SK-N-SH (cell line): ENCODE data around the gene DOHH. TPM values are rescaled to one million over a fixed set of nuclear protein-coding genes. Genes with fewer than 3 reads are reported as not detected.

Experiments
- CTCF ChIA-PET: fragments of 300-600, 350-600 bp; formaldehyde crosslinking; extraction: SDS; loops from one replicate; lab custom pipeline; 2021; lab: Yijun Ruan, JAX
- POLR2A ChIA-PET: fragments of 350-600 bp; sonication (Branson Sonifier 250); formaldehyde crosslinking; extraction: SDS; loops from one replicate; lab custom pipeline; 2020; ENCODE audit warnings: antibody characterized with exemption, inconsistent platforms; lab: Yijun Ruan, JAX
- DNase-seq: peaks from one replicate; pipeline ENCODE4 v3.0.0; 2012
- H2AFZ ChIP-seq: fragments of 200-600 bp; sonication (generic); 2 replicates; pipeline ENCODE4 v1.8.1; 2016; ENCODE audit warnings: antibody characterized with exemption, mild to moderate bottlenecking, low read depth
- H3F3A ChIP-seq: fragments of 200-600 bp; sonication (generic); replicated peaks from 2 replicates; pipeline ENCODE3; 2016; ENCODE audit warnings: antibody characterized with exemption, mild to moderate bottlenecking; ENCODE audit not compliant: insufficient read depth
- H3K27ac ChIP-seq, 2 experiments: fragments of 200-500 bp in 1 of 2; fragments of 200-600 bp in 1 of 2; sonication (Bioruptor generic) in 1 of 2; sonication (generic), shearing (Covaris generic) in 1 of 2; 2 replicates each; pipeline versions ENCODE4 v1.5.1 to v1.6.1; 2014 to 2016; ENCODE audit warnings: low read depth in 2 of 2, inconsistent platforms in 1 of 2, low read length in 1 of 2, mild to moderate bottlenecking in 1 of 2, mixed read lengths in 1 of 2
- H3K27me3 ChIP-seq: fragments of 200-600 bp; sonication (generic), shearing (Covaris generic); 2 replicates; pipeline ENCODE4 v1.6.1; 2016; ENCODE audit warnings: mixed run types; ENCODE audit not compliant: insufficient read depth
- H3K36me3 ChIP-seq, 2 experiments: fragments of 200-500 bp in 1 of 2; fragments of 200-600 bp in 1 of 2; sonication (Bioruptor generic) in 1 of 2; sonication (generic) in 1 of 2; replicated peaks in 1 of 2; 2 replicates each; pipeline versions ENCODE3 to v1.5.1; 2014 to 2016; ENCODE audit warnings: low read length in 1 of 2, mild to moderate bottlenecking in 1 of 2; ENCODE audit not compliant: insufficient read depth in 2 of 2, control insufficient read depth in 1 of 2
- H3K4me1 ChIP-seq, 2 experiments: fragments of 200-500 bp in 1 of 2; fragments of 200-600 bp in 1 of 2; sonication (Bioruptor generic) in 1 of 2; sonication (generic), shearing (Covaris generic) in 1 of 2; 2 replicates each; pipeline versions ENCODE4 v1.5.1 to v1.6.1; 2014 to 2016; ENCODE audit warnings: low read depth in 1 of 2, low read length in 1 of 2, mixed run types in 1 of 2; ENCODE audit not compliant: insufficient read depth in 2 of 2, control insufficient read depth in 1 of 2
- H3K4me2 ChIP-seq: fragments of 200-600 bp; sonication (generic), shearing (Covaris generic); 2 replicates; pipeline ENCODE4 v1.6.1; 2017; ENCODE audit warnings: mixed run types
- H3K4me3 ChIP-seq, 2 experiments: fragments of 200-500 bp in 1 of 2; fragments of 200-600 bp in 1 of 2; sonication (Bioruptor generic) in 1 of 2; sonication (generic), shearing (Covaris generic) in 1 of 2; 2 replicates each; pipeline versions ENCODE4 v1.5.1 to v1.8.1; 2014 to 2016; ENCODE audit warnings: low read depth in 2 of 2, inconsistent platforms in 1 of 2, low read length in 1 of 2, mild to moderate bottlenecking in 1 of 2, mixed read lengths in 1 of 2, moderate library complexity in 1 of 2
- H3K79me2 ChIP-seq: fragments of 200-600 bp; sonication (generic); 2 replicates; pipeline ENCODE4 v1.8.1; 2017; ENCODE audit warnings: mild to moderate bottlenecking; ENCODE audit not compliant: insufficient read depth
- H3K9ac ChIP-seq: fragments of 200-600 bp; sonication (generic); 2 replicates; pipeline ENCODE4 v1.6.1; 2017; ENCODE audit warnings: mixed run types
- H3K9me2 ChIP-seq: fragments of 200-600 bp; sonication (generic); 2 replicates; pipeline ENCODE4 v1.6.1; 2017; ENCODE audit warnings: mixed run types
- H3K9me3 ChIP-seq: fragments of 200-600 bp; sonication (generic); 2 replicates; pipeline ENCODE4 v1.6.1; 2017; ENCODE audit warnings: mixed run types, mild to moderate bottlenecking, moderate library complexity
- H4K20me1 ChIP-seq: fragments of 200-600 bp; sonication (generic); 2 replicates; pipeline ENCODE4 v1.6.1; 2017; ENCODE audit warnings: mild to moderate bottlenecking, mixed run types; ENCODE audit not compliant: insufficient read depth
- CTCF ChIP-seq: fragments of 200-600 bp; sonication (generic); IDR thresholded peaks from 2 replicates; pipeline ENCODE4 v1.6.1; 2017; ENCODE audit warnings: antibody characterized with exemption, mild to moderate bottlenecking, moderate library complexity
- EZH2phosphoT487 ChIP-seq: fragments of 200-600 bp; sonication (generic); IDR thresholded peaks from 2 replicates; pipeline ENCODE4 v1.6.1; 2017; ENCODE audit warnings: low read depth, mixed run types, mild to moderate bottlenecking, antibody characterized with exemption, moderate library complexity, borderline replicate concordance
- FOXJ3 ChIP-seq: sonication (generic); formaldehyde crosslinking; IDR thresholded peaks from 2 replicates; pipeline ENCODE4 v1.5.1; 2020; ENCODE audit warnings: mild to moderate bottlenecking, missing genetic modification reagents
- FOXM1 ChIP-seq: IDR thresholded peaks from 2 replicates; pipeline ENCODE4 v1.4.0; 2012; ENCODE audit warnings: low read depth, mild to moderate bottlenecking
- GATA2 ChIP-seq: sonication (generic); formaldehyde crosslinking; IDR thresholded peaks from 2 replicates; pipeline ENCODE4 v1.5.0; 2020; ENCODE audit warnings: mild to moderate bottlenecking, missing genetic modification reagents
- JUND ChIP-seq: IDR thresholded peaks from 2 replicates; pipeline ENCODE4 v1.4.0; 2012
- NRF1 ChIP-seq: IDR thresholded peaks from 2 replicates; pipeline ENCODE4 v1.6.1; 2012; ENCODE audit warnings: low read depth, mild to moderate bottlenecking, low read length
- RXRA ChIP-seq: IDR thresholded peaks from 2 replicates; pipeline ENCODE4 v1.4.0; 2012; ENCODE audit warnings: low read depth, mild to moderate bottlenecking, borderline replicate concordance
- SIN3A ChIP-seq: IDR thresholded peaks from 2 replicates; pipeline ENCODE4 v1.6.1; 2012; ENCODE audit warnings: low read depth, mild to moderate bottlenecking, low read length, moderate library complexity, borderline replicate concordance
- SMC3 ChIP-seq: IDR thresholded peaks from 2 replicates; pipeline ENCODE4 v1.6.1; 2012; ENCODE audit warnings: low read depth, low read length, improper control_type of control experiment
- TEAD4 ChIP-seq: IDR thresholded peaks from 2 replicates; pipeline ENCODE4 v1.4.0; 2012; ENCODE audit warnings: mild to moderate bottlenecking, borderline replicate concordance; ENCODE audit not compliant: insufficient read depth
- USF2 ChIP-seq: fragments of 150-350 bp; IDR thresholded peaks from 2 replicates; pipeline ENCODE4 v1.6.1; 2017; ENCODE audit warnings: antibody characterized with exemption, low read length, low read depth, borderline replicate concordance
- ZBTB33 ChIP-seq: IDR thresholded peaks from 2 replicates; pipeline ENCODE4 v1.4.0; 2012; ENCODE audit warnings: low read depth, borderline replicate concordance
- WGBS: methylation state at CpG from one replicate; pipeline ENCODE4 v1.1.6; 2017; ENCODE audit warnings: low lambda C conversion rate; 5-methylcytosine and 5-hydroxymethylcytosine counted together
- polyA plus RNA-seq, 3 experiments: library from polyadenylated mRNA; depleted of rRNA; stranded (reverse); fragments of >200 nt; gene quantifications; 2 replicates each; pipeline ENCODE4 v1.2.3, GENCODE V29; 2012
- TF ChIP-seq, protein P1 (sequence below): IDR thresholded peaks from 2 replicates; pipeline ENCODE4; 2012

The DOHH gene
- polyA plus RNA-seq, 1 of the 3 experiments (the other 2 are of a cell fraction): 14.3 TPM

GRCh38 chr19:3523361-3524077 lies 23.0 kb upstream of the DOHH start (continued):
- TF ChIP-seq CTCF (no peak), JUND (no peak)

DNA sequence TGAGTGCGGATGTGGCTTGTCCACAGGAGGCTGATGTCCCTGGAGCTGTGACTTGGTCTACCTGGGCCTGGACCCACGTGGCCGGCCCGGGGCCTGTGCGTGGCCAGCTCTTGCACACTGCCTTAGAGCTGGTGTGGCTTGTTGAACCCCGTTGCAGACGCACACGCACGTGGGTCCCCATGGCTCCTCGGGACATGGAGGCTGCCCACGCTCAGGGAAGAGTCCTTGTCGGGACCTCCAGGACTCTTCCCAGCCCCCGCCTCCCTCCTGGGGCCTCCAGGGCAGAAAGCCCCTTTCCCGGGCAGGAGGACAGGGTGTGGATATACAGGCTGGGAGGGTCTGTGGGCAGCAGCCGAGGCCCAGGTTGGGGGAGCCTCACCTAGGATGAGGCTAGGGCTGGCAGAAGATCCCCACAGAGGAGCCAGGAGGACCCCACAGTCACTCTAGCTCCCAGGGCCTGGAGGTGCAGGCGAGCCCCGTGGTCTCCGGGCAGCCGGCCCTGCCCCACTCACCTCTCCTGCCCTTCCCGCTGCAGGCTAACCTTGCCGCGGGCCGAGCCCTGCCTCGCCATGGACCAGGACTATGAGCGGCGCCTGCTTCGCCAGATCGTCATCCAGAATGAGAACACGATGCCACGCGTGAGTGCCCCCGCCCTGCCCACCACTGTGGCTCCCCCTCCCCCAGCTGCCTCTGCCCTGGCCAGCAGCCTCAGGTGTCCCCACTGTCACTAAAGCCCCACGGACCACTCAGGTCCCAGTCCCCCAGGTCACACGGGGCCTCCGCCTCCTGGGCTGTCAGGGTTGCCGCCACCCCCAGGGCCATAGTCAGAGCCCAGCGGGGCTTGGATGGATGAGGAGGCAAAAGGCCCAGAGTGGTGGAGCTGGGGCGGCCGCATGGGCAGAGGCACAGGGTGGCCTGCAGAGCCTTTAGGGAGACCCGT lies 22.2 kb upstream of the DOHH start:
- H4K20me1 ChIP-seq: peaks cover 61% of the 10 kb centered on the region
- no peak for DNase-seq
- no peaks in the 10 kb centered on the region for H3K9me3 ChIP-seq
- peaks cover 0 to 13% of the 10 kb centered on the region in 2 experiments; a peak in 1 of 4 replicates for H3K4me1 ChIP-seq
- H2AFZ ChIP-seq: no peak overlapping the region
- H3F3A ChIP-seq: no peaks in the 10 kb centered on the region
- peaks cover 63% of the 10 kb centered on the region for H3K79me2 ChIP-seq
- H3K27me3 ChIP-seq: no peaks in the 10 kb centered on the region
- ChIA-PET POLR2A (interaction anchor here (1.1 kb wide), 1 partner anchor 14 kb away, joined by 3 read pairs; no protein-coding TSS in a partner anchor), CTCF (no interaction called here)
- H3K4me3 ChIP-seq: no peak overlapping the region
- WGBS: 96% methylated on average over 15 of the region's 40 CpGs
- no peaks in the 10 kb centered on the region for H3K9me2 ChIP-seq
- no peak overlapping the region for H3K27ac ChIP-seq
- H3K4me2 ChIP-seq: no peak overlapping the region
- H3K9ac ChIP-seq: no peak overlapping the region
- peaks cover 11 to 35% of the 10 kb centered on the region in 2 experiments for H3K36me3 ChIP-seq
- TF ChIP-seq CTCF (no peak), NRF1 (no peak), FOXM1 (no peak), TEAD4 (no peak), FOXJ3 (no peak), EZH2phosphoT487 (no peak), GATA2 (CRISPR knock-in tag) (no peak), RXRA (no peak), SIN3A (no peak), ZBTB33 (no peak), SMC3 (no peak), USF2 (no peak)
- TF ChIP-seq, protein P1, sequence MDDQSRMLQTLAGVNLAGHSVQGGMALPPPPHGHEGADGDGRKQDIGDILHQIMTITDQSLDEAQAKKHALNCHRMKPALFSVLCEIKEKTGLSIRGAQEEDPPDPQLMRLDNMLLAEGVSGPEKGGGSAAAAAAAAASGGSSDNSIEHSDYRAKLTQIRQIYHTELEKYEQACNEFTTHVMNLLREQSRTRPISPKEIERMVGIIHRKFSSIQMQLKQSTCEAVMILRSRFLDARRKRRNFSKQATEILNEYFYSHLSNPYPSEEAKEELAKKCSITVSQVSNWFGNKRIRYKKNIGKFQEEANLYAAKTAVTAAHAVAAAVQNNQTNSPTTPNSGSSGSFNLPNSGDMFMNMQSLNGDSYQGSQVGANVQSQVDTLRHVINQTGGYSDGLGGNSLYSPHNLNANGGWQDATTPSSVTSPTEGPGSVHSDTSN: no peak
